ENCODE measurements around the gene PCA3.

The PCA3 gene

DNA sequence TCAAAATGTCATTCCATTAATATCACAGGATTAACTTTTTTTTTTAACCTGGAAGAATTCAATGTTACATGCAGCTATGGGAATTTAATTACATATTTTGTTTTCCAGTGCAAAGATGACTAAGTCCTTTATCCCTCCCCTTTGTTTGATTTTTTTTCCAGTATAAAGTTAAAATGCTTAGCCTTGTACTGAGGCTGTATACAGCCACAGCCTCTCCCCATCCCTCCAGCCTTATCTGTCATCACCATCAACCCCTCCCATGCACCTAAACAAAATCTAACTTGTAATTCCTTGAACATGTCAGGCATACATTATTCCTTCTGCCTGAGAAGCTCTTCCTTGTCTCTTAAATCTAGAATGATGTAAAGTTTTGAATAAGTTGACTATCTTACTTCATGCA, 20.6 kb downstream of the PCA3 start:
- Mint-ChIP-seq H3K4me1 (no peaks in the 10 kb centered on the region), H3K27ac (no peak overlapping the region), H3K9me3 (no peaks in the 10 kb centered on the region), H3K27me3 (peaks cover 4% of the 10 kb centered on the region), H3K4me3 (no peak overlapping the region), H3K36me3 (no peaks in the 10 kb centered on the region)
- CTCF ChIA-PET = no interaction called here
- DNase-seq = no peak

DNA sequence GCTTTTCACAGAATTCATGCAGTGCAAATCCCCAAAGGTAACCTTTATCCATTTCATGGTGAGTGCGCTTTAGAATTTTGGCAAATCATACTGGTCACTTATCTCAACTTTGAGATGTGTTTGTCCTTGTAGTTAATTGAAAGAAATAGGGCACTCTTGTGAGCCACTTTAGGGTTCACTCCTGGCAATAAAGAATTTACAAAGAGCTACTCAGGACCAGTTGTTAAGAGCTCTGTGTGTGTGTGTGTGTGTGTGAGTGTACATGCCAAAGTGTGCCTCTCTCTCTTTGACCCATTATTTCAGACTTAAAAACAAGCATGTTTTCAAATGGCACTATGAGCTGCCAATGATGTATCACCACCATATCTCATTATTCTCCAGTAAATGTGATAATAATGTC, 21.3 kb downstream of the PCA3 start:
- Mint-ChIP-seq H3K4me1 (no peaks in the 10 kb centered on the region), H3K9me3 (no peaks in the 10 kb centered on the region), H3K27ac (no peak overlapping the region), H3K36me3 (no peaks in the 10 kb centered on the region), H3K27me3 (peaks cover 4% of the 10 kb centered on the region), H3K4me3 (no peak overlapping the region)
- CTCF ChIA-PET = no interaction called here
- no peak for DNase-seq

- CTCF ChIA-PET = no interaction called here
- no peaks in the 10 kb centered on the region for H3K9me3 Mint-ChIP-seq
These were observed 23.4 kb downstream of the PCA3 start for GRCh38 chr9:76787677-76788076.

GRCh38 chr9:76789840-76790239, 25.6 kb downstream of the PCA3 start:
- CTCF ChIA-PET = no interaction called here
- Mint-ChIP-seq H3K27ac (no peak overlapping the region), H3K27me3 (peaks cover 4% of the 10 kb centered on the region)

More at GRCh38 chr9:76787677-76788076, 23.4 kb downstream of the PCA3 start:
- Mint-ChIP-seq H3K27me3 (peaks cover 4% of the 10 kb centered on the region), H3K4me3 (no peak overlapping the region), H3K4me1 (no peaks in the 10 kb centered on the region), H3K36me3 (no peaks in the 10 kb centered on the region), H3K27ac (no peak overlapping the region)
- no peak for DNase-seq

DNA sequence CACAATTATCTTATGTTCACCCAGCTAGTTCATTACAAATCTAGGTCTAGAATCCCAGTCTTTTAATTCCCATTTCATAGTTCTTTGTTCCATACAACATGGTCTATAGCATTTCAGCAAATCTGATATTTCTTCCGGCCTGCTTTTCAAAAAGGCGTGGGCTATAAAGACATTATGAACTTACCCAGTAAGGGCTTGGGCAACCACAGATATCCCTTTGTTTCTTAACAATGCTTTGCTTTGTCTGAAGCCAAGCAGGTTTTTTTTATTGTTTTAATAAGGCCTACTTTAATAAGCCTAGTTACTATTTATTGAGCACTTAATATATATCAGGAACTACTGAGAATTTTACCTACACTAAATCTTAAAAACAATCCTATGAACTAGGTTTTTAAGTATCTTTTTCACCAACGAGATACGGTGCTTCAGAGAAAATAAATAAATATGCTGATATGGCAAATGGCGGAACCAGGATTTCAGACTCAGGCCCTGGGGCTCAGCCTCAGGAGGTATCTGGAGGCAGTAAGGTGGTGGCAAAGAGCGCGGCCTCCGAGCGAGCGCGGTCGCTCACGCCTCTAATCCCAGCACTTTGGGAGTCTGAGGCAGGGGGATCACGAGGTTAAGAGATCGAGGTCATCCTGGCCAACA, 29.7 kb downstream of the PCA3 start:
- Mint-ChIP-seq H3K36me3 (no peaks in the 10 kb centered on the region), H3K27me3 (no peaks in the 10 kb centered on the region), H3K27ac (no peak overlapping the region), H3K4me1 (no peaks in the 10 kb centered on the region), H3K4me3 (no peak overlapping the region), H3K9me3 (no peaks in the 10 kb centered on the region)
- CTCF ChIA-PET = no interaction called here
- DNase-seq = no peak

More at GRCh38 chr9:76789840-76790239, 25.6 kb downstream of the PCA3 start:
- H3K36me3 Mint-ChIP-seq = no peaks in the 10 kb centered on the region
- DNase-seq = no peak
- no peaks in the 10 kb centered on the region for H3K4me1 Mint-ChIP-seq
- H3K9me3 Mint-ChIP-seq = no peaks in the 10 kb centered on the region
- no peak overlapping the region for H3K4me3 Mint-ChIP-seq

GRCh38 chr9:76796296-76796695, 32.1 kb downstream of the PCA3 start:
- no peak for DNase-seq
- CTCF ChIA-PET = no interaction called here
- Mint-ChIP-seq H3K4me1 (no peaks in the 10 kb centered on the region), H3K4me3 (no peak overlapping the region), H3K27ac (no peak overlapping the region), H3K9me3 (no peaks in the 10 kb centered on the region), H3K36me3 (no peaks in the 10 kb centered on the region), H3K27me3 (no peaks in the 10 kb centered on the region)

DNA sequence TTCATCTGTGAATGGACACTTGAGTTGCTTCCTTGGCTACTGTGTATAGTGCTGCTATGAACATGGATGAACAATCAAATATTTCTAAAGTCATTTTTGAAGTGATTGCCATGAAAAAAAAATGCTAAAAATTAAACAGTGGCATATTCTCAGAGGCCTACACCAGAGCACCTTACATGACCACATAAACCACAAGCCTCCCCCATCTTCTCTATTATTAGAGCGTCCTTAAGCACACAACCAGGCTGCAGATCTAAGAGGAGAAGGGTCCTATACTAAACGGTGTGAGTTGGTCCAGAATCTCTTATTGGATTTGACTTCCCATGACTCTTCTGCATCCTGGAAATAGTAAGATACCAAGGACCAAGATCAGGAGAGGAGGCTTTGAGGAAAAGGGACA, 34.3 kb downstream of the PCA3 start:
- Mint-ChIP-seq H3K36me3 (no peaks in the 10 kb centered on the region), H3K27me3 (no peaks in the 10 kb centered on the region), H3K27ac (no peak overlapping the region), H3K4me1 (no peaks in the 10 kb centered on the region), H3K9me3 (no peaks in the 10 kb centered on the region), H3K4me3 (no peak overlapping the region)
- CTCF ChIA-PET = no interaction called here
- DNase-seq = no peak

DNA sequence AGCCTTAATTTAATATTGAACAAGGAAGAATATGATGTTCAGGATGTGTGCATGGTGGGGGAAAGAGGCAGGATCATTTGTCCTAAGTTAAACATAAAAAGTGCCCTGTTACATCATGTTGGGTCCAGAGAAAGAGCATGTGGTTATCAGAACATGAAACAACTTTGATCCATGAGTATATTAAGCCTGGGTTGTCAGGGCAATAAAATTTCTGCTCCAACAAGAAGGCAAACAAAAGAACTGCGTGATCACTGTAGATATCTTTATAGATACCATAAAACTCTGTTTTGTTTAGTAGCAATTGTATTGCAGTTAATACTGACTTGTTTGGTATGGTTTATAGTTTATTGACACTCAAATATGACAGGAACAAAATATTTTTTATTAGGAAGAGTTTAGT, 35.2 kb downstream of the PCA3 start:
- Mint-ChIP-seq H3K27ac (no peak overlapping the region), H3K4me3 (no peak overlapping the region), H3K36me3 (no peaks in the 10 kb centered on the region), H3K4me1 (no peaks in the 10 kb centered on the region), H3K9me3 (no peaks in the 10 kb centered on the region), H3K27me3 (peaks cover 4% of the 10 kb centered on the region)
- CTCF ChIA-PET = no interaction called here
- no peak for DNase-seq

DNA sequence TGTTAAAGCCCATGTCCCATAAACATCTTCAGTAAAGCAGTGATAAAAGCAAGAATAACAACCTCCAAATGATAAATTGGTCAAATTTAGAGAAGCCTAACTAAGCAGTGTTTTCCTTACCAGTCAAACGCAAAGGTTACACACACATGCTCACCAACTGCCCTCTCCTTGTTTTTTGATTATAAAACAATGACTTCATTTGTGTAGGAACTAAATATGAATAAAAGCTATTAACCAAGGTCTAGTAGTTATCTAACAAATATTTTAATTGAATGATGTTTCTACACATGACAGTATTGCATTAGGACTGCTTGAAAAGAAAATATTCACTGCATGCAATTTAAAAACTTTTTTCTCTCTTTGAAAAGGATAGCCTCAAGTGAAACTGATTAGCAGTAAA, 36.7 kb downstream of the PCA3 start:
- H3K9me3 Mint-ChIP-seq = no peaks in the 10 kb centered on the region
- H3K27me3 Mint-ChIP-seq = peaks cover 4% of the 10 kb centered on the region
- DNase-seq = no peak
- H3K27ac Mint-ChIP-seq = no peak overlapping the region
- no peak overlapping the region for H3K4me3 Mint-ChIP-seq
- CTCF ChIA-PET = no interaction called here
- no peaks in the 10 kb centered on the region for H3K4me1 Mint-ChIP-seq
- H3K36me3 Mint-ChIP-seq = no peaks in the 10 kb centered on the region

DNA sequence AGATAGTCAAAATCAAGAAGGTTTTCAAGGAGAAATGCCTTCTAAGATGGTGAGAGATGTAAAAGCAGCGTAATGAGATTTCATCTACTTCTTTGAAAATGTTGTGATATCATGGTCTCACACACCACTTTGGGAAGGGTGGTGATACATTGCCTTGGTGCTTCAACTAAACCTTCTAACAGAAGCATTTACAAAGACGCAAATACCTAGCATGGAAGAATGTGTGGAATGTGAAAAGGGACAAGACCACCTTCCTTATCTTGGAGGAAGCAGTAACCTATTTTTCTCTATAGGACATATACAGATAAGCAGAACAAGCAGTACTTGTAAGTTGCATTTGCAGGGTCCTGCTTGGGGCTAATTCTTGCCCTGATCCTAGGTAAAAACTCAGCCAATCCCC, 38.8 kb downstream of the PCA3 start:
- no peak overlapping the region for H3K4me3 Mint-ChIP-seq
- no peaks in the 10 kb centered on the region for H3K36me3 Mint-ChIP-seq
- no peak overlapping the region for H3K27ac Mint-ChIP-seq
- CTCF ChIA-PET = no interaction called here
- no peaks in the 10 kb centered on the region for H3K9me3 Mint-ChIP-seq
- H3K27me3 Mint-ChIP-seq = peaks cover 4% of the 10 kb centered on the region
- DNase-seq = no peak
- no peaks in the 10 kb centered on the region for H3K4me1 Mint-ChIP-seq

DNA sequence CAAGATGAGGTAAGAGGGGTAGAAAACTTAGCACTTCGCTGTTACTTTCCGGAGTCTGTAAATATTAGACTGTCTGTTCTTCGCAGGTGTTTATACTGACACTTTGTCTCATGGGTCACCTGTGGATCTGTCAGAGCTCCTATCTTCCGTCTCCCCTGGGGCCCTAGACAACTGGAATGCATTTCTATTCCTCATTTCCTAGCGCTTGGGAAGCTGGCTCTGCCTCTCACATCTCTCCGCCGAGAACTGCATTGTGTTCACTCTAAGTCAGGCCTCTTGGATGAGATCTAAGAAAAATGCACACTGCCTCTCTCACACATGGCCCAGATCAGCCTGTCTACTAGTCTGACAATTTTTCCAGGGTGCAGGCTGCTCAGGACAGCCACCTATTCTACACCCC, 39.5 kb downstream of the PCA3 start:
- H3K4me1 Mint-ChIP-seq = no peaks in the 10 kb centered on the region
- CTCF ChIA-PET = no interaction called here
- H3K9me3 Mint-ChIP-seq = no peaks in the 10 kb centered on the region
- H3K36me3 Mint-ChIP-seq = no peaks in the 10 kb centered on the region
- no peak for DNase-seq
- no peak overlapping the region for H3K4me3 Mint-ChIP-seq
- H3K27ac Mint-ChIP-seq = no peak overlapping the region
- peaks cover 4% of the 10 kb centered on the region for H3K27me3 Mint-ChIP-seq

DNA sequence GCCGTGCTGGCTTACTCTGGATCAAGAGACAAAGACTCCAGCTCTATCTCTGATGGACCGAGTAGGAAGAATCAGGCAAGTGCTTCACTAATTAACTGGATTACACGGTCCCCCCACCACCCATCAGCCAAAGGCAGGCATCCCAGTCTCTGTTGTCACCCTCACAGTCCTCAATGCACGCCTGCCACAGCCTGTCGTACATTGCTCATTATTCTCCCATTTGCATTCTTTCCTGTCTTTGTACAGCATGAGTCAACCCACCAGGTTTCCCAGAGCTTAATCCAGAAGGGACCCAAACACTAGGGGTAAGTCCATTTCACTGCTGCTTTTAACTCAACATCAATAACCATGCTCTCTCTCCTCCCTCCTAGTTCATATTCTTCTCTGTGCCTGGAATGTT, 44.4 kb downstream of the PCA3 start:
- no peak overlapping the region for H3K4me3 Mint-ChIP-seq
- no peaks in the 10 kb centered on the region for H3K9me3 Mint-ChIP-seq
- H3K27me3 Mint-ChIP-seq = peaks cover 4% of the 10 kb centered on the region
- CTCF ChIA-PET = interaction anchor here (3.0 kb wide), 1 partner anchor 343 kb away, joined by 11 read pairs; no protein-coding TSS in a partner anchor
- H3K4me1 Mint-ChIP-seq = no peaks in the 10 kb centered on the region
- no peak for DNase-seq
- no peaks in the 10 kb centered on the region for H3K36me3 Mint-ChIP-seq
- H3K27ac Mint-ChIP-seq = no peak overlapping the region

DNA sequence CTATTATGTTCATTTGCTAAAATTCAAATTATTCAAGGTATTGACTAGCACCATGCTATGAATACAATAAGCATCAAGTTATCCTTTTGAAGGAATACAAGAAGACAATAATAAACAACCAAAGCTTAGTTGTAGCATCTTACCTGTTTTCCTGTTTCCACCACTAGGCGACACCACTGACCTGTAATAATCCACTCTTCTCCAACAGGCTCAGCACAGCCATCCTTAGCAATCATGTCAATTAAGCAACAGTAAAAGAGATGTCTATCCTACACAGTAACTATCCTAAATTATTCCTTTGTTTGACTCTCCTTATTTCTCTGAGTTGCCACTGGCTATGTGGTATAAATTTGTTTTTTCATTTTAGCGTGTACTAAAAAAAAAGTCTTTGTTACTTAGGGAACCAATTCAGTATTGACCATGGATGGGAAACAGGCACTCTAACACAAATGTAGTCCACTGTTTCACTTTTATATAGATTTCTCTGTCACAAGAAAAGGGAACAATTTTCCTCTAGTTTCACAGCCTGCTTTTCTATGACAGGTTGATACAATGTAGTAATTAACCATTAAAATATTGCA, 46.2 kb downstream of the PCA3 start:
- Mint-ChIP-seq H3K4me3 (no peak overlapping the region), H3K36me3 (no peaks in the 10 kb centered on the region), H3K27me3 (no peaks in the 10 kb centered on the region), H3K4me1 (no peaks in the 10 kb centered on the region), H3K9me3 (no peaks in the 10 kb centered on the region), H3K27ac (no peak overlapping the region)
- DNase-seq = peak; percentile 47
- CTCF ChIA-PET = interaction anchor here (0.6 to 3.0 kb wide), 6 partner anchors 19 to 341 kb away, joined by 3 to 11 read pairs (median 4); no protein-coding TSS in a partner anchor

DNA sequence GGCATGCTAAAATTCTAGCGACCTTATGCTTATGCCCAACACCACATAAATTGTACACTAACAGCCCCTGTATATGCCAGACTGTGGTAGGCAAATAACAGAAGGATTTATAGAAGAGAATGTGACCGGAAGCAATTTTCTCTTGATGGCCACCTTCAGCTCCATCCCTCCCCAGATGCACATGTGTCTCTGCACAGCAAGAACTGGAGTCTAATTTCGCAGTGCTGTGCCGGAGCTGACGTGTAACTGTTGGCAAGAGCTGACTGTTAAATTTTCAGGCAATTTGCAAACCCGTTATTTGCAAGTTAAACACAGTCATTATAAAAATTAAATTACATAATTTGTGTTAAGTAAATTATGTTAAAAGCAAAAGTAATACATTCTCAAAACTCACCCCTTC, 48.4 kb downstream of the PCA3 start:
- Mint-ChIP-seq H3K27ac (no peak overlapping the region), H3K9me3 (no peaks in the 10 kb centered on the region), H3K4me3 (no peak overlapping the region), H3K36me3 (no peaks in the 10 kb centered on the region), H3K4me1 (no peaks in the 10 kb centered on the region), H3K27me3 (no peaks in the 10 kb centered on the region)
- no peak for DNase-seq
- CTCF ChIA-PET = interaction anchor here (1.3 to 1.7 kb wide), 2 partner anchors 184 to 198 kb away, joined by 4 to 5 read pairs; no protein-coding TSS in a partner anchor

GRCh38 chr9:76817489-76817888, 53.3 kb downstream of the PCA3 start:
- CTCF ChIA-PET = no interaction called here
- no peaks in the 10 kb centered on the region for H3K4me1 Mint-ChIP-seq

More at GRCh38 chr9:76817489-76817888, 53.3 kb downstream of the PCA3 start:
- H3K4me3 Mint-ChIP-seq = no peak overlapping the region
- no peaks in the 10 kb centered on the region for H3K9me3 Mint-ChIP-seq
- no peak for DNase-seq
- no peaks in the 10 kb centered on the region for H3K36me3 Mint-ChIP-seq
- H3K27me3 Mint-ChIP-seq = no peaks in the 10 kb centered on the region
- H3K27ac Mint-ChIP-seq = no peak overlapping the region
